CD4-positive, alpha-beta T cell treated with Interleukin-10 for 1 hour (primary cell): ENCODE data around the gene TMEM37.

Experiments used
- DNase-seq: peaks from one replicate; pipeline ENCODE4 v3.0.0-alpha.2; 2020

Gene TMEM37

GRCh38 chr2:119481501-119482455 is 50.1 kb downstream of the TMEM37 start:
- no peak for DNase-seq

- DNase-seq = no peak
Measured at GRCh38 chr2:119482481-119483394, 51.1 kb downstream of the TMEM37 start.

- DNase-seq = no peak
Measured at GRCh38 chr2:119483395-119483753, 51.7 kb downstream of the TMEM37 start.

GRCh38 chr2:119483896-119484718 is 52.5 kb downstream of the TMEM37 start:
- no peak for DNase-seq

GRCh38 chr2:119484834-119485233 is 53.2 kb downstream of the TMEM37 start:
- DNase-seq = no peak

- no peak for DNase-seq
Measured at GRCh38 chr2:119485336-119486110, 53.9 kb downstream of the TMEM37 start.

GRCh38 chr2:119486196-119486827 is 54.7 kb downstream of the TMEM37 start:
- no peak for DNase-seq

- DNase-seq = no peak
Measured at GRCh38 chr2:119486886-119487285, 55.2 kb downstream of the TMEM37 start.

GRCh38 chr2:119487434-119488244 is 56.0 kb downstream of the TMEM37 start:
- no peak for DNase-seq
